ENCODE data around the gene MUC5AC.
"Not testable (repeated sequence)": the region's sequence is repeated elsewhere in the genome, so short reads cannot be mapped to it uniquely, and the experiment has no call there.

Gene MUC5AC

GRCh38 chr11:1112351-1113191 is 45.2 kb upstream of the MUC5AC start:
- TF ChIP-seq CTCF (IDR thresholded peaks at IDR 0.05; ENCODE audit: borderline replicate concordance, insufficient read depth, low read depth, low read length), result no peak
- H3K4me3 ChIP-seq (ENCODE audit: low read depth, low read length), result no peak overlapping the region

GRCh38 chr11:1113405-1114201 is 44.1 kb upstream of the MUC5AC start:
- H3K4me3 ChIP-seq (ENCODE audit: low read depth, low read length), result no peak overlapping the region
- no peak for TF ChIP-seq CTCF (IDR thresholded peaks at IDR 0.05; ENCODE audit: borderline replicate concordance, insufficient read depth, low read depth, low read length)

GRCh38 chr11:1115292-1115691 is 42.5 kb upstream of the MUC5AC start:
- not testable (repeated sequence) for H3K4me3 ChIP-seq (ENCODE audit: low read depth, low read length)

DNA sequence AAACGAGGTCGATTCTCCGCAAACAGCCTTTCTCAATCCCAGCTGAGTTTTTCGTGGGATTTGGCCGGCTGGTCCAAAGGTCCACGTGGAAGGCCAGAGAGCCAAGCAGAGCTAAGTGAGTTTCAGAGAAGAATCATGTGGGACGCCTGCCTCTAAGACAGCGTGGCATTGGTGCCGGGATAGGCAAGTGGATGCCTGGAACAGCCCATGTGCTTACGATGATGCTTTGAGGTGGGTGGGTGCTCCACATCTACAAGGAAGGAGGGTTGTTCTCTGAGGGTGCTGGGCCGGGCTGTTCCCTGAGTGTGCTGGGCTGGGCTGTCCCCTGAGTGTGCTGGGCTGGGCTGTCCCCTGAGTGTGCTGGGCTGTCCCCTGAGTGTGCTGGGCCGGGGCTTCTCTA is 41.6 kb upstream of the MUC5AC start:
- no peak overlapping the region for H3K4me3 ChIP-seq (ENCODE audit: low read depth, low read length)
- no peak for TF ChIP-seq CTCF (IDR thresholded peaks at IDR 0.05; ENCODE audit: borderline replicate concordance, insufficient read depth, low read depth, low read length)

DNA sequence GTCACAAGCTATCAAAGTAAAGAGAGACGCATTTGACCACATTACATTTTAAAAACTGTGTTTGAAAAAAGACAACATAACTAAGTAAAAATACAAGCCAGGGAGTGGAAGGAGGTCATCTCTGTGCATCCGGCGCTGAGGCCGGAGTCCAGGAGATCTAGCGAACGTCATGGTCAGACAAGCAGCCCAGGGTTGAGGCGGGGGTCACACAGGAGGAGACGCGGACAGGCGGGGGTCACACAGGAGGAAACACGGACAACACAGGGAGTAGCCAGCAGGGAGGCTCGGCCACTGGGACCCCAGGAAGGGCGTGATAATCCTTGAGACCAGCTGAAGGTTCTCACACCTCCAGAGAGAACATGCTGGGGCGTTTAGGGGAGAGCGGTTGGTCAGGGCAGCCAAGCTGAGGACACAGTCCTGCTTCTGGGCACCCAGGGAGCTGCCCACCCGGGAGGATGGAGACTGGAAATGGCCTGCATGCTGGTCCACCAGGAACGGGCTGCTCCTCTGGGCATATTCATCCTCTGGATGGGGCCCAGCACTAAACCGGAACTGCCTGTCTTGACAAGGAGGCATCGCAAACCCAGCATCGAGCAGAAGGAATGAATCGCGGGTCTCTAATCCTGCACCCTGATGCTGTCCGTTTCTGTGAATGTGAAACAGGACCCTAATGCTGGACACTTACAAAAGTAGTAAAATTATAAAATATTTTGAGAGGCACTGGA is 40.9 kb upstream of the MUC5AC start:
- no peak overlapping the region for H3K4me3 ChIP-seq (ENCODE audit: low read depth, low read length)
- TF ChIP-seq CTCF (IDR thresholded peaks at IDR 0.05; ENCODE audit: borderline replicate concordance, insufficient read depth, low read depth, low read length), result no peak

DNA sequence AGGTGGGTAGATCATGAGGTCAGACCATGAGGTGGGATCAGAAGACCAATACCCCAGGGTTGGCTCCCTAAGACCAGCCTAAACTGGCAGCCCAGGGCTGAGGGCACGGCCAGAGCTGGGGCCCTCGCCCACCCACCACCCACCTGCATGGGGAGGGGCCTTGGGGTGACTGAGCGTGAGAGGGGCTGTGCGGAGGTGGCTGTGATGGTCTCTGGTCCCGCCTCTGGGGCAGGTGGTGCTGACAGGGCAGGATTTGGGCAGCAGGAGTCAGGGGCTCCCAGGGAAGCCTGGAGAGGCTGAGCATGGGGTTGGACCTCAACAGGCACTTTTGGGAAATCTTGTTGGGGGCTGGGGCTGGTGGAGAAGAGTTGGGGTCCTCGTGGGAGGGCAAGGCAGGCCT is 39.8 kb upstream of the MUC5AC start:
- no peak for TF ChIP-seq CTCF (IDR thresholded peaks at IDR 0.05; ENCODE audit: borderline replicate concordance, insufficient read depth, low read depth, low read length)
- H3K4me3 ChIP-seq (ENCODE audit: low read depth, low read length), result no peak overlapping the region

Data from GM12875 (cell line).